KG1 (cell line): Measurements from ENCODE around the gene ZBED3.
"Not testable (repeated sequence)": the region's sequence is repeated elsewhere in the genome, so short reads cannot be mapped to it uniquely, and the experiment has no call there.

Experiments
- DNase-seq: peaks from one replicate; lab custom pipeline; 2025; lab: John Stamatoyannopoulos, UW

The ZBED3 gene

GRCh38 chr5:77086689-77087483 is at the start of gene ZBED3:
Gene ZBED3 (minus strand): TSS chr5:77087285. CDS start chr5:77077878, 9,407 bp downstream.
- DNase-seq = peak; percentile 73

GRCh38 chr5:77133061-77133758 is 46.1 kb upstream of the ZBED3 start:
- DNase-seq = no peak

GRCh38 chr5:77131361-77131760 is 44.3 kb upstream of the ZBED3 start:
- DNase-seq = no peak

- DNase-seq = peak; percentile 28
Measured at GRCh38 chr5:77129391-77129990, 42.4 kb upstream of the ZBED3 start.

GRCh38 chr5:77128411-77129061 is 41.5 kb upstream of the ZBED3 start:
- DNase-seq = no peak

GRCh38 chr5:77123057-77123456 is 36.0 kb upstream of the ZBED3 start:
- no peak for DNase-seq

- DNase-seq = no peak
Measured at GRCh38 chr5:77120706-77121105, 33.6 kb upstream of the ZBED3 start.

- DNase-seq = no peak
Measured at GRCh38 chr5:77120086-77120485, 33.0 kb upstream of the ZBED3 start.

GRCh38 chr5:77117161-77117560 is 30.1 kb upstream of the ZBED3 start:
- DNase-seq = peak; percentile 8

GRCh38 chr5:77107035-77107434 is 19.9 kb upstream of the ZBED3 start:
- not testable (repeated sequence) for DNase-seq

- no peak for DNase-seq
Measured at GRCh38 chr5:77104813-77105212, 17.7 kb upstream of the ZBED3 start.

- DNase-seq = no peak
Measured at GRCh38 chr5:77103457-77103856, 16.4 kb upstream of the ZBED3 start.

- no peak for DNase-seq
Measured at GRCh38 chr5:77102549-77102948, 15.5 kb upstream of the ZBED3 start.

GRCh38 chr5:77101298-77101697 is 14.2 kb upstream of the ZBED3 start:
- no peak for DNase-seq

GRCh38 chr5:77095189-77095588 is 8.1 kb upstream of the ZBED3 start:
- no peak for DNase-seq

GRCh38 chr5:77087484-77088261 is 588 bp upstream of the ZBED3 start:
- no peak for DNase-seq

GRCh38 chr5:77086368-77086688 is 757 bp downstream of the ZBED3 start:
- no peak for DNase-seq

GRCh38 chr5:77083088-77083487 is 4.0 kb downstream of the ZBED3 start:
- no peak for DNase-seq

- no peak for DNase-seq
Measured at GRCh38 chr5:77082280-77082679, 4.8 kb downstream of the ZBED3 start.

GRCh38 chr5:77080905-77081304 is 6.2 kb downstream of the ZBED3 start:
- DNase-seq = no peak

GRCh38 chr5:77080479-77080878 is 6.6 kb downstream of the ZBED3 start:
- DNase-seq = not testable (repeated sequence)

GRCh38 chr5:77077829-77078176 is 9.3 kb downstream of the ZBED3 start:
- DNase-seq = peak; percentile 51
